A673 (cell line): ENCODE measurements around the gene NDNF.

Source experiments
- CTCF ChIP-seq: fragments of 300-800, 200-600 bp; sonication (generic); conservative IDR thresholded peaks from 2 replicates; pipeline ENCODE4 v1.5.1; 2017; ENCODE audit warnings: low read depth, mild to moderate bottlenecking, antibody characterized with exemption, low read length, moderate library complexity, mixed read lengths
- EZH2 ChIP-seq: fragments of 200-600 bp; sonication (generic); IDR thresholded peaks from 2 replicates; pipeline ENCODE4 v1.6.1; 2017; ENCODE audit warnings: borderline replicate concordance, low read depth, mild to moderate bottlenecking, mixed read lengths, antibody characterized with exemption, low read length; ENCODE audit not compliant: poor library complexity, severe bottlenecking

- TF ChIP-seq CTCF, result no peak
- no peak for TF ChIP-seq EZH2
These were observed 7.0 kb upstream of the NDNF start for GRCh38 chr4:121079376-121079775.
